GM19351 (cell line): ENCODE data around the gene MIER2.
"Not testable (repeated sequence)": the region's sequence is repeated elsewhere in the genome, so short reads cannot be mapped to it uniquely, and the experiment has no call there.

Experiments
- ATAC-seq: cut with Tn5 transposase; IDR thresholded peaks from one replicate; pipeline ENCODE4 v1.9.1; 2021; ENCODE audit warnings: mild to moderate bottlenecking, moderate library complexity; ENCODE audit not compliant: unreplicated experiment

MIER2 gene

DNA sequence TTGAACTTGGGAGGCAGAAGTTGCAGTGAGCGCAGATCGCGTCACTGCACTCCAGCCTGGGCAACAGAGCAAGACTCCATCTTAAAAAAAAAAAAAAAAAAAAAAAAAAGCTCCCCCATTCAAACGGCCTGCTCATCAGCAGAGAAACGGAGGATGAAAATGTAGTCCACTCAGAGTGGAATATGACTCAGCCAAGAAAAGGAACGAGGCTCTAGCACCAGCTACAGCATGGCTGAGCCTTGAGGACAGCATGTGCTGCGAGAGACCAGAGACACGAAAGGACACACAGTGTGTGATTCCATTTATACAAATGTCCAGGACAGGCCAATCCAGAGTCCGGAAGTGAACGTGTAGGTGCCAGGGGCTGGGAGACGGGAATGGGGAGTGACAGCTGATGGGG is 18.1 kb upstream of the MIER2 start:
- ATAC-seq: no peak

DNA sequence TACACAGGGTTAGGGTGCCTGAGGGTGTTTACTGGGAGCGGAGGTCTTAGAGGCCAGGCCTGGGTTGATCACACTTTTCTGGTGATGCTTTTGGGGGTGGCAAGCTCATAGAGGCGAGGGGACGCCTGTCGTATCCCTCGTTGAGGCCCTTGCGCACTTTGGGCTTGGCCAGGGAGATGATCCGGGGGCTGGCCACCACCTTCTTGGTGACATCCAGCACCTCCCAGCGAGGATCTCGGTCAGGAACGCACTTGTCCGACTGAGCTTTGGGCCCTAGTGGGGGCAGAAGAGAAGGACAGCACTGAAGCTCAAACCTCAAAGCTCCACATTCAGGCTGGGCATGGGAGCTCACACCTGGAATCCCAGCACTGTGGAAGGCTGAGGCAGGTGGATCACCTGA is 17.6 kb upstream of the MIER2 start:
- ATAC-seq: no peak

DNA sequence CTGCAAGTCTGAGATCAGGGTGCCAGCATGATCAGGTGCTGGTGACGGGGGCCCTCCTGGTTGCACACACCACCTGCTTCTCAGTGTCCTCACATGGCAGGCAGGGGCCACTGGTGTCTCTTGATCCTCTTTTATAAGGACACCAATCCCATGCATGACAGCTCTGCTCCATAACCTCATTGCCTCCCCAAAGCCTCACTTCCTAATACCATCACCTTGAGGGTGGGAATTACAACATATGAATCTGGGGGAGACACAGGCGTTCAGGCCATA is 15.0 kb upstream of the MIER2 start:
- ATAC-seq: no peak

DNA sequence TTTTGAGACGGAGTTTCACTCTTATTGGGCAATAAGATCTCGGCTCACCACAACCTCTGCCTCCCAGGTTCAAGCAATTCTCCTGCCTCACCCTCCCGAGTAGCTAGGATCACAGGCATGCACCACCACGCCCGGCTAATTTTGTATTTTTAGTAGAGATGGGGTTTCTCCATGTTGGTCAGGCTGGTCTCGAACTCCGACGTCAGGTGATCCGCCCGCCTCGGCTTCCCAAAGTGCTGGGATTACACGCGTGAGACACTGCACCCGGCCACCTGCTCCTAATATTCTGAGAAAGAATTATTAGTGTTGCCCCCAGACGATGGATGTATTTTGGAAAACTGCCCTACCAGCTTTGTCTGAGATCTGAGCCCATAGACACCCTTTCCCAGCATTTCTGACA is 10.9 kb upstream of the MIER2 start:
- not testable (repeated sequence) for ATAC-seq

DNA sequence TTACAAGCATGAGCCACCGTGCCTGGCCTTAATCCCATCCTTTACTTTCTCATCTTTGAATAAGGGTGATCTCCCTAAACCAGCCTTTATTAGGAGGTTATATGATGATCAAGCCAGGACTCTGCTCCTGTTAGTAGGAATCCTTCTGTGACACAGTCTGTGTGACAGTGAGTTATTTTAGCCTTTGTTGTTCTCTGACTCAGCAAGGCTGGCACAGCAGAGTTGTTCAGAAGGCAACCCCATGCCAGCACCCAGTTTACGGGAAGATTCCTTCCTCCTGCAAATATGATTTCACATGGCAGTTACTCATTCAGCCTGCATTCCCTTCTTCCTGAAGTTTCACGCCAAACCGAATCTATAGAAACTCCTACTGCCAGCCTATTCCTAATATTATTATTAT is 10.5 kb upstream of the MIER2 start:
- no peak for ATAC-seq

DNA sequence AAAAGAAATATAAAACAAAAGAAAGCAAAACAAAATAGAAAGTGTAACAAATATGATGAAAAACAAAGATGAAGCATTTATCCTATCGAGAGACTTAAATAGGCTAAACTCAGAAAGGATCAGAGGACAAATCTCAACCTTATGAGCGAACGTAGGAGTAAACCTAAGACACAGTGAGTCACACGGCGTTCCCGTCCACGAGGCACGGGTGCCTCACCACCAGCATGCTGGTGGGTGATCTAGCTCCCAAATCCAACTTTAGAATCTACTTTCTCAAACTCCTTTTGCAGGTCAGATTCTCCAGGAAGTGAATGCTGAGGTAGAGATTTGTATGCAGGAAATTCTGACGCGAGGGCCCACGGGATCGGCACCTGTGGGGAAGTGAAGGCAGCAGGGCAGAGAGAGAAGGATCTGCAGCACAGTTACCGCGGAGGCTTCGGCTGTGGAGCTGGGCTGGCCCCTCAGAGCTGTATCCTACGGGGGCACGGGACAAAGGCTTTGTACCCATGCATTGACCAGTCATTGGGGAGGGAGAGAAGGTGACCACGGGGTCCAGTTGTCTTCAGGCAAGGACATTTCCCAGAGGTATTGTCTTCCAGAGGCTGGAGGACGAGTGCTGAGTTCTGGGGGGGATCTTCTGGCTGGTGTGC is 7.5 kb upstream of the MIER2 start:
- ATAC-seq: no peak

DNA sequence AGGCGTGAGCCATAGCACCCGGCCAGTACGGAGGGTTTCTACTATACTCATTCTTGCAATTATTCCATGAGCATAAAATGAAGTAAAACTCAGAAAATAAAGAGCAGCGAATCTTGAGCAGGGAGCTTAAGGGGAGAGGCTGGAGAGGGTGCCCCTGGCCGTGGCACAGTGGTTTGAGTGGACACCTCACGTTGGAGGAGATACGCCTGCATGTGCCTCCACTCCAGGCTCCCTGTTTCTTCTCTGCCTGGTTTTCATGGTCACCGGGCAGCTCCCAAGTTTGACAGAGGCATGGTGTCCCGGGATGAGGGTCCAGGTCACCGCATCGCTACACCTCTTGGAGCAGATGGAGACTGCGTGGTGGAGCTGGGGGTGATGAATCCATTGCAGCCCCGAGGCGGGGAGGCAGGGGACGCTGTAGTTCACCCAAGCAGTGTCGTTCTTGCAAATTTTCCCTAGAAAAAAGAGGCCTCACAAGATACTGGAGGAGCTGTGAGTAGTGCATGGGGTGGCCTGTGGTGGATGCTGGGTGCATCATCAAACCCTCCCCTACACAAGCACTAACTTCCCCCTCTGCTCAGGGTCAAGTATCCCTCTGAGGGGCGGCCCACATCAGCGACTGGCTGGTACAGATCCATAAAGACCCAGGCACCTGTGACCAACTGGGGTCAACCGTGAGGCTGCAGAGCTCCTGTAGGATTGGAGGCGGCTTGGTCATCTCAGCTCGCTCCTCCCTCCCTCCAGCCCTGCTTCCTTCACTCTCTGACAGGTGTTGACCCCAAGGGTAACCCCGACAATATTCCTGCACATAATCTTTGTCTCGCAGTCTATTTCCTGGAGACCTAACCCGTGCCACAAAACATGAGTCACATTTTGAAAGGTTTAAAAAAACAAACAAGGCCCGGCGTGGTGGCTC is 3.6 kb upstream of the MIER2 start:
- ATAC-seq: no peak

DNA sequence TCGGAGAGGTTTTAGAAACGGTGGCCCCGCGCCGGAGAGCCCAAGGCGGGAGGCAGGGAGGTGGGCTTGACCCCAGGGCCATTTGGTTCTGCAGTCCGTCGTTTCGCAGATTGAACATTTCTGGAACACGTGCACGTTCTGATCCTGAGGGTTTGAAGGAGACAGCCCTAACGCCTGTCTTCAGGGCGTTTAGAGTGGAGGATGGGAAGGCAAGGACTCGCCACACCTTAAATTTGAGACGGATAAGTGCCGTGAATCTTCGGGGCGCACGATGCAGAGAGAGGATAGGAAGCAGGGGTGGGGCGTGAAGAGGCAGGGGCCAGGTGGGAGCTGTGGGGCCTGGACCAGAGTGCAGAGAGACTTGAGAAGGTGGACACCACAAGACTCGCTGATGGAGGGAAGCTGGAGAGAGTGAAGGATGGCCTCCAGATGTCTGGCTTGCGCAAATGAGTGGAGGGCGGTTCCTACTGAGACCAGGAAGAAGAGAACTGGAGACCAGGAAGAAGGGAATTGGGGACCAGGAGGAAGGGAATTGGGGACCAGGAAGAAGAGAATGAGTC is 804 bp upstream of the MIER2 start:
- no peak for ATAC-seq

DNA sequence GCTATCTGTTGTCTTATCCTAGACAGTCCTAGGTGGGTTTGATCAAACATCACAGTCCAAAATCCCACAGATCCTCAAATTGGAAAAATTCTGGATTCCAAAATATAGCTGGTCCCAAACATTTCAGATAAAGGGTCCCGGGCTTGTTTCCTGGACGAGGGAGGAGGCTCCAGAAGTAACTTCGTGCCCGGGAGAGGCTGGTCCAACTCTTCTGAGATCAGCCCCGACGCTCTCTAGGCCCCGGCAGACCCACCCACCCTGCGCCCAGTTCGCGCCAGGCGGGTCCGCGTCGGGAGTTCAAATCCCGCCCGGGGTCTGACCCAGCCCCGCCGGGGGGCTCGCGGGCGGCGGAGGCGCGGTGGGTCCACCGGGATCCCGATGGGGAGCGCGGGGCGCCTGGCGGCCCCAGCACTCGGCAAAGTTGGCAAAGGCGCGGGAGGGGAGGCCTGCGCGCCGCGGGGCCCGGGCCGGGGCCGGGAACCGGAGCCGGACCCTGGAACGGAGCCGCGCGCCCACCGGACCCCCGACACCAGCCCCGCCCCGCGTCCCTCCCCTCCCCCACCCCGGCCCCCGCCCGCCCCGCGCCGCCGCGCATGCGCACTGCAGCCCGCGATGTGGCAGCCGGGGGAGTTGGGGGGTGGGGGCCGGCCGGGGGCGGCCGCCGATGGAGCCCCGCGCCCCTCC is 513 bp downstream of the MIER2 start:
- ATAC-seq: peak; percentile 27

DNA sequence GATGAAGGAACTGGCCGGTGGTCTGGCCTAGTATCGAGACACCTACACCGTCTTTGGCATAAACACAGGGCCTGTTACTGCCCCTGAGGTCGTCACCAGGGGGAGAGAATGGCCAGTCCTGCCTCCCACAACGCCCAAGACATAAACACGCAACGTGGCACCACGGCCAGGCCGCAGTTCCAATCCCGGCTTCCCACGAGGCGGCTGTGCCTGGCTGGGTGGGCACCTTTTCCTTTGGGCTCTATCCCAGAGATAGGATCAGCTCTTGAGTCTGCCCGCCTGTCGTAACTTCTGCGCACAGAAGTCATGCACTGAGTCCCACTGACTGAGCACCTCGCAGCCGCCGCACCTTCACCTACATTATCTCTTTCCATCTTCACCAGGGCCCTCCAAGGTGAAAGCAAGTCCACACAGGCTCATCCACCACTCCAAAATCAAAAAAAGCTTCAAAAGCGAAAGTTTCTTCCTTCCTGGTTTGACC is 1.1 kb downstream of the MIER2 start:
- ATAC-seq: no peak

DNA sequence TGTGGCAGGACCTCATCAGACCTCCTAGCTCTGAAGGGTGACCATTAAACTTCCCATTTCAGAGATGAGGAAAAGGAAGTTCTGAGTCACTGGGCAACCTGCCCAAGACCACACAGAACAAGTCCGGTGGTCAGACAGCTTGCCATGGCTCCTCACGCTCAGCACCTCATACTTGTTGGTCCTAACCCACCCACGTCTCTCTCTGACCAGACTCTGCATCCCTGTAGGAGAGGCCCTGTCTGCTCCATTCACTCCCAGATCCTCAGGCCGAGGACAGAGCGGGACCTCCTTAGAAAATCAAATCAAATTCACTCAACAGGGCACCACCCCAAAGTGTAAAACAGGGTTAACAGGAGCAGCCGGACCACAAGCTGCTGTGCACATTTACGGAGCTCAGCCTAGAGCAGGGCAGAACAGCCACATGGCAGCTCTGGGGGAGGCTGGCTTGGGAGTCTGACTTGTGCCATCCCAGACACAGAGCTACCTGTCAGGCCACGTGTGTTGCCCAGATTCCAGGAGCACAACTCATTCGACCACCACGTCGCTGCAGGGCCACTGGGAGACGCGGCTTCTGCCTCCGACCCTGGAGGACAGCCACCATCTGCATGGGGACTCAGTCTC is 1.7 kb downstream of the MIER2 start:
- no peak for ATAC-seq

DNA sequence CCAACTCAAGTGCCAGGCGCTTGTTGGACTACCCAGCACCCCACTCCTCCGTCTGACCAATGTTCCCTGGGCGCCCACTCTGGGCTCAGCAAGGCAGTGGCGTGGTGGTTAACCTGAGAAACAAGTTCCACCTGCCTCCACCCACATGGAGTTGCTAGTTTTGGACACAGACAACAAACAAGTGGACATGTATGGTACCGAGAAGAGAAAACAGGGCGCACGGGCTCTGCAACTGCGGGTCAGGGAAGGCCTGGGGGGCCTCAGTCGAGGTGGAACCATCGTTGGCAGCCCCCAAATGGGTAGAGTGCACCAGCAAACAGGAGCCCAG is 2.5 kb downstream of the MIER2 start:
- ATAC-seq: no peak

DNA sequence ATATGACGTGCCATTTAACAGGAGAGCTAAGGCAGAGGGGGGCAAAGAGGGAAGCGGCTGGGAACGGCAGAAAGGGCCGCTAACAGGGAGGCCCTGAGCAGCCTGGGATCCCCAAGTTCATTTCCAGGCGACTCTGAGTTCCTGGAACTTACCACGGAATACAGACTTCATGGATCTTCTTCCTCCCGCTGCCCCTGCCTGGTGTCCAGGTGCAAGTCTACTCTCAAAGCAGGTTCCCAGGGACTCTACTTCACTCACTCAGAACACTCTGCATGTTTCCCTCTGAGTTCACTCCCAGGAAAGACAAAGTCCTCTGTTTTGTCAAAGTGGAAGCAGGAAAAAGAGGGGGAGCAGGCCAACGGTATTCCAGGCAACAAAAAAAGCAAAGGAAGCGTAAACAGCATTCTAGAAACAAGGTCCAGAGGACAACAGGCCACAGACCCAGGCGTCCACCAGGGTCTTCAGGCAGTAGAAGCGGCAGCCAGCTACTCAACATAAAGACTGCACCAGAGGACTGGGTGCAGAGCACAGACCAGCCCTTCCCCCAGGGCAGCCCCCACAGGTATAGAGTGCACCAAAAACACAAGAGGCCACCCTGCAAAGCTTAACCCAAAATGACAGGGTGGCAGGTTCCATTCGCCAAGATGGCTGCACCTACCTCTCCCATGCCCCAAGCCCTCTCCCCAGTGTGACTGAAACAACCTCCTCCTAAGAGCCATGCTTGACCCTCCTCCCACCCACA is 3.0 kb downstream of the MIER2 start:
- no peak for ATAC-seq

DNA sequence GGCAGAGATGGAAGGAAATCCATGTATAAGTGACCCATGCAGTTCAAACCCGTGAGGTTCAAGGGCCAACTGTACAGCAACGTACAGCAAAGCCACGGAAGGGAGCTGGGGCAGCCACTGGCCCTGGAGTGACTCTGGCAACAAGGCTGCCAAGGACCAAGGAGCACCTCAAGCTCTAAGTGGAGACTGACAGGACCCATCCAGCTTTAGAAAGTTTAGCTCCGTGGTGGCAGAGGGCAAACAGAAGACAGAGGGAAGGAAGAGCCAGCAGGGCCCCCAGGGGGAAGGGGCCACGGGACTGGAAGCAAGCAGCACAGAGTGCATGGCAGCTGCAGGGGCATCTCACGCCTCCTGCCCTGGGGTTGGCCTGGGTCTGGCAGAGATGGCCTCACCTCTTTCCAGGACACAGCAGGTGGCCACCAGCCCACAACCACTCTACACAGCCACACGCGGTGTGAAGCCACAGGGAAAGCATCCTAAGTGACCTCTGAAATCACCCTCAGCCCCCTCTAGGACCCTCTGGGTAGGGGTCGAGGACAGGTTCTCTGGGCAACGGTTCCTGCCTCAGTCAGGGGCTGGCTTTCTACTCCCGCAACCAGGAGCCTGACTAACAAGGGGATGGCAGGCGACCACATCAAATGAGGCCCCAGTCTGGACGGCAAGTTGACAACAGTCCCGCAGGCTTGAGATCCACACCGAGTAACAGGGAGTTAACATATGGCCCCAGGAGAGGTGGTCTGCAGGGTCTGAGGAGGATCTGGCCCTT is 3.8 kb downstream of the MIER2 start:
- no peak for ATAC-seq

DNA sequence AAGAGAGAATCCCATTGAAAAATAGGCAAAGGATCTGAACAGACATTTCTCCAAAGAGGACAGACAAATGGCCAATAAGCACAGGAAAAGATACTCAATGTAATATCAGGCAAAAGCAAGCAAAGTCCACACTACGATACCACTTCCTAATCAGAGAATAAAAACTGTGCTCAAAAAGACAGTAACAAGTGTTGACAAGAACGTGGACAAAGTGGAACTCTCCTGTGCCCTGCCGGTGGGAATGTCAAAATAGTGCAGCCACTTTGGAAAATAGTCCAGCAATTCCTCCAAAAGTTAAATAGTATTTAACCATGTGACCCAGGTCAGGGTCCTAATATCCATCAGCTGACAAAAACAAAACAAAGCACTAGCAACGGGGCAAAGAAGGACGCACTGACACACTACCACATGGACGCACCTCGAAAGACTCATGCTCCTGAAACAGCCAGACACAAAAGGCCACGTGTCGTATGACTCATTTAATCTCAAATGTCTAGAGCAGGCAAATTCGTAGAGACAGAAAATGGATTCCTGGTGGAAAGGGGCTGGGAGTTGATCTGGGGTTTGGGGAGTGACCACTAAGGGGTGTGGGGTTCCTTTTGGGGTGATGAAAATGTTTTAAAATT is 5.2 kb downstream of the MIER2 start:
- no peak for ATAC-seq

DNA sequence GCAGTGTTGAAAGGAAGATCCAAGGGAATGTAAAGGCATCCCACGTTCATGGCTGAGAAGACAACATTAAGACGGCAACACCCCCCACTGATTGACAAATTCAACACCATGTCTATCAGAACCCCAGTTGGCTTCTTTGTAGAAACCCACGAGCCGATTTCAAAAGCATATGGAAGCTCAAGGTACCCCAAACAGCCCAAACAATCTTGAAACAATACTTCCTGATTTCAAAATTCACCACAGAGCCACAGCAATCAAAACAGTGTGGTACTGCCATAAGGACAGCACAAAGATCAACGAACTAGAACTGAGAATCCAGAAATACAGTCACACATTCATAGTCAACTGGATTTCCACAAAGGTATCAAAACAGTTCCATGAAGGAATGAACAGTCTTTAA is 6.2 kb downstream of the MIER2 start:
- no peak for ATAC-seq

DNA sequence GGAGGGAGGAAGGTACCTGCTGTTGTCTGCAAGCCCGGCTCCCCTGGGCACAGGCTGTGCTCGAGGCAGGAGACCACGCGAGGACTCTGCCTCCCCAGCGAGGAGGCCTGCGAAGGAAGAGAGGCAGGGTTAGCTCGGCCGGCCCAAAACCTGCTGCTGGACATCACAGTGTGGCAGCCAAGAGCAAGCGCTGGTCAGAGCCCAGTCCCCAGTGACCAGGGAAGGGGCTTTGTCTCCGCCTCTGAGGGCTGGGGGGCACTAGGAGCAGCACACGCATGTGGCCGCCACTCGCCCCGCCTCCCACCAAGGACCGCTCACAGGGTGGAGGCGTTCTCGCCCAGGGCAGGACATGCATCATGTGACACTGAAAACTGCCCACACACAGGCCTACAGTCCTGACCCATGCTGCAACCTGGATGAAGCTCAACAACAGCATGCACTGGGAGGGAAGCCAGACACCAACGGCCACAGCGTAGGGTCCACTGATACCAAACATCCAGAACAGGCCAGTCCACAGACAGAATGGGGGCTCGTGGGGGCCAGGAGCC is 8.5 kb downstream of the MIER2 start:
- ATAC-seq: no peak

DNA sequence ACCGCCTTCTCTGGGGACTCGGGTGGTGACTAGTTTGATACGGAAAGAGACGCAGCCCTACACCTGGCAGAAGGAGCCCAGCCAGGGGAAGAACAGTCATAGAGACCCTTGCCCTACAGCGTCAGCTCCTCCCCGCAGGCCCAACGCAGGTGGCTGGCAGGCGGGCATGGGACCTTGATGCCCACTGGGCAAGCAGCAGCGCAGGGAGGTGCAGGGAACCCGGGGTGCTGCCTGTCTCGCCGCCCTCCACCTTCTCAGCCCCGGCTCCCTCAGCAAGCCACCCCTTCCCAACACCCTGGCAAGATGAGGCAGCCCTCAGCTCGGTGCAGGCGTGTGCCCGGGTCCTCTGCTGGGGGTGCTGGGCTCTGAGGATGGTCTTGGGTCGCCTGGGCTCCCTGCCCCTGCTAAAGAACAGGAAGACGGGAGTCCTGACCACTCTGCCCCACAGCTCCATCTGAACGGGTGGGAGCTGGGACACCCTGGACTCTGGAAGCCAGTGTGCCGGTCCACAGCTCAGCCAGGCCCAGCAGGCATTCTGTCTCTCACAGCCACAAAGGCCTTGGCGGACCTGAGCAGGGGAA is 9.0 kb downstream of the MIER2 start:
- ATAC-seq: no peak

DNA sequence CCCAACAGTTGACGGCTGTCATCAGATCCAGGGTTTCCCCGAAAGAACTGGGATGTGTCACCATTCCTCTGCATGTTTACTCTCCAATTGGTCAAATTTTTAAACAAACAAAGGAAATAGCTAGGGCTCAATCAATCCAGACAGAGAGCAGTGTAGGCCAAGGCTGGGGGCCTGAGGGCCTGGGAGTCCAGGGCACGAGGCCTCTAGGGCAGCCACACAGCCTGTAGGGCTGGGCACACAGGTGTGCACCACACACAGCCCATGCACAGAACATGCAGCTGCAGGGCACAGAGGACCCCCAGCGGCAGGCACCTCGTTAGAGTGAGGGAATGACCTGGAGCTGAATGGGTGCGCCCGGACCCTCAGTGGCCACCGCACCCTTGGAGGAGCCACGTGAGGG is 9.5 kb downstream of the MIER2 start:
- ATAC-seq: no peak
